Uterus (tissue), 4 donors: Measurements from ENCODE around the gene BTBD18. TPM values are rescaled to one million over a fixed set of nuclear protein-coding genes. Genes with fewer than 3 reads are reported as not detected.
A peak's percentile ranks its signal among the peaks of the same experiment; 100 is the strongest.

Experiments used
- DNase-seq, 2 donors: peaks; one replicate each; pipeline ENCODE4 v3.0.0-alpha.2; 2019 to 2020
- H3K27ac ChIP-seq, 2 donors: fragments of 200-600 bp; sonication (generic); 1 replicate in 1 of 2; 2 replicates in 1 of 2; pipeline ENCODE4 v1.5.1; 2016 to 2018
- H3K27me3 ChIP-seq, 2 donors: fragments of 200-600 bp; sonication (generic); one replicate each; pipeline ENCODE4 v1.5.1; 2018 to 2019; ENCODE audit warnings: control low read depth in 1 of 2
- H3K36me3 ChIP-seq, 2 donors: fragments of 200-600 bp; sonication (generic); one replicate each; pipeline ENCODE4 v1.5.1; 2019; ENCODE audit warnings: control low read depth in 1 of 2
- H3K4me1 ChIP-seq, 2 donors: fragments of 200-600 bp; sonication (generic); one replicate each; pipeline ENCODE4 v1.5.1; 2018 to 2019; ENCODE audit warnings: control low read depth in 1 of 2
- H3K4me3 ChIP-seq, 2 donors: fragments of 200-600 bp; sonication (generic); 1 replicate in 1 of 2; 2 replicates in 1 of 2; pipeline ENCODE4 v1.5.1; 2018 to 2019; ENCODE audit warnings: mild to moderate bottlenecking in 1 of 2
- H3K9me3 ChIP-seq, 2 donors: fragments of 200-600 bp; sonication (generic); one replicate each; pipeline ENCODE4 v1.5.1; 2019; ENCODE audit warnings: control low read depth in 1 of 2
- POLR2A ChIP-seq, 2 donors: fragments of 450-650 bp; IDR thresholded peaks; one replicate each; pipeline ENCODE4 v1.6.1; 2016; ENCODE audit warnings: antibody characterized with exemption in 2 of 2, mild to moderate bottlenecking in 1 of 2, moderate library complexity in 1 of 2
- intact Hi-C: fragments of 100-400 bp; cut with DNase I; formaldehyde crosslinking; loops from one replicate; pipeline ENCODE4 v1.15.1; 2023; ENCODE audit warnings: low total_unique reads
- total RNA-seq, 4 donors: library from RNA; depleted of rRNA in 3 of 4; stranded (reverse); fragments of >200 nt in 3 of 4; gene quantifications; one replicate each; pipeline versions ENCODE4 v1.1.0 to v1.2.4, GENCODE V29; 2014 to 2023
- TF ChIP-seq, protein P1 (sequence below), 4 experiments: fragments of 200-600 bp in 2 of 4; fragments of 450-650 bp in 2 of 4; sonication (generic) in 2 of 4; IDR thresholded peaks; one replicate each; pipeline ENCODE4 v1.5.1; 2016 to 2019; ENCODE audit warnings: antibody characterized with exemption in 4 of 4, mild to moderate bottlenecking in 2 of 4, moderate library complexity in 1 of 4
- donor health status: DM: yes; HTN: yes; CAD: no.

BTBD18 gene
- total RNA-seq, 4 donors from 2014 or later, result not detected

DNA sequence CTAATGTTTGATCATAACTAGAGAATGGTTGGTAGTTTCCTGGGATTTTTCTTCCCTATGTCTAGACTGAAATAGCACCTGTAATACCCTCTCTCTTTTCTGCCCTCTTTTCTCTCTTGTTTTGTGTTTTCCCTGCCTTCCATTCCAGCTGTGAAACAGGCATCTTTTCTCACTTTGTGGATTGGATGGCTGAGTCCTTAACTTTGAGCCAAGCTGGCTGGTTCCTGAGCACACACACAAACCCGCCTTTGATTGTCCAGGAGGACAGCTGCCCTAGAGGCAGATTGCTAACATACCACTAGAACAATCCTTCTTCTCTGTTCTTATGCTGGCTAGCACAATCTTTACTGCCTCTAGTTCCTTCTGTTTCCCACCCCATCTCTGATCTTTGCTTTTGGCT is 27.7 kb upstream of the BTBD18 start:
- intact Hi-C loops, result no loop called here
- Histone ChIP-seq H3K4me1 (peaks cover 30 to 37% of the 10 kb centered on the region in 2 donors), H3K9me3 (no peaks in the 10 kb centered on the region), H3K27ac (peak overlapping the region; percentile 78 to 94), H3K36me3 (no peaks in the 10 kb centered on the region), H3K27me3 (no peaks in the 10 kb centered on the region), H3K4me3 (no peak overlapping the region)
- no peak for DNase-seq
- TF ChIP-seq, protein P1, sequence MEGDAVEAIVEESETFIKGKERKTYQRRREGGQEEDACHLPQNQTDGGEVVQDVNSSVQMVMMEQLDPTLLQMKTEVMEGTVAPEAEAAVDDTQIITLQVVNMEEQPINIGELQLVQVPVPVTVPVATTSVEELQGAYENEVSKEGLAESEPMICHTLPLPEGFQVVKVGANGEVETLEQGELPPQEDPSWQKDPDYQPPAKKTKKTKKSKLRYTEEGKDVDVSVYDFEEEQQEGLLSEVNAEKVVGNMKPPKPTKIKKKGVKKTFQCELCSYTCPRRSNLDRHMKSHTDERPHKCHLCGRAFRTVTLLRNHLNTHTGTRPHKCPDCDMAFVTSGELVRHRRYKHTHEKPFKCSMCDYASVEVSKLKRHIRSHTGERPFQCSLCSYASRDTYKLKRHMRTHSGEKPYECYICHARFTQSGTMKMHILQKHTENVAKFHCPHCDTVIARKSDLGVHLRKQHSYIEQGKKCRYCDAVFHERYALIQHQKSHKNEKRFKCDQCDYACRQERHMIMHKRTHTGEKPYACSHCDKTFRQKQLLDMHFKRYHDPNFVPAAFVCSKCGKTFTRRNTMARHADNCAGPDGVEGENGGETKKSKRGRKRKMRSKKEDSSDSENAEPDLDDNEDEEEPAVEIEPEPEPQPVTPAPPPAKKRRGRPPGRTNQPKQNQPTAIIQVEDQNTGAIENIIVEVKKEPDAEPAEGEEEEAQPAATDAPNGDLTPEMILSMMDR (IDR thresholded peaks at IDR 0.05), result peak in 1 of 4 experiments; percentile 19
- no peak for TF ChIP-seq POLR2A (IDR thresholded peaks at IDR 0.05)

DNA sequence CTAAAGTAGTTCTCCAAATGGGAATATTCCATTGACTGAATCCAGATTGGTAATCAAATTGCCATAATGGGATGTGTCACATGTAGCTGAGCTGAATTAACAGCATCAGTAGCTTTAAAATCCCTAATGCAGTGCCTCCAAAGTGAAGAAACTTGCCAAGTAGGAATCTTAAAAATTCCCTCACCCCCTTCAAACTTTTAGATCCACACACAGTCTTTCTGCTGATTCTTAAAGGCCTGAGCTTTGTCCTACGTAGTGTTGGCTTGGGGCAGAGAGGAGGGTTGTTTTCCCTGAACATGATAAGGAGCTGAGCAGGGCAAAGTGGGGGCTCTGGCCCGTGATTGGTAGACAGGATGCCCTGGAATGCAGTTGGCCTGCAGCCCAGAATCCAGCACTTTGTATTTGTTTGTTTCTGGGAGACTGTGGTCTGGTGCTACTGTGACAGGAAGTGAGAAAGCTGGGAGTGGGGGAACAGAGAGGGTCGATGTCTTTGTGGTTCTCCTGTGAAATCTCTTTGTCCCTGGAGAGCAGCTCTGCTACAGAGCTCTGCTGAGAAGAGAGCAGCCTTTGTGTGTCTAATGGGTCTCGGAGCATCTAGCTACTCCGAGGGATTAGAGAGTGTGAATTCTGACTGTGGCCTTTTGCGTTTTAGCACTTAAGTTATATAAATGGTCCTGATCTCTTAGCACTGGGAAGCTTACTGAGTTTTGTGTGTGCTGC is 26.9 kb upstream of the BTBD18 start:
- H3K4me1 ChIP-seq, result peaks cover 36 to 37% of the 10 kb centered on the region in 2 donors

DNA sequence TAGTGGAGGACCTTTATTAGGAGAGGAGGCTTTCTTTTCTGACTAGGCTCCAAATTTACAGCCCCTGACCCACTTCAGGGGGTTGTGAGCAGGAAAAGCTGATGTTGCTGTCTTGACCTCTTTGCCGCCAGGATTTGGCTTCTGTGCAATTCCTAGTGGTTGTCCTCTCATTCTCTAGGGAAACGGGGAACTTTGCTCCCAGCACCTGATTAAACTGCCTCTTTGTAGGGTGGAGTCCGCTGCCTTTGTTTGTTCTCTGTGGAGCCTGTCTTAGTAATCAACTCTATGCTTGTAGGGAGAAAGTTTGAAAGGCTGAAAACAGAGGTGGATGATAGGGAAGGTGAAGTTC is 26.3 kb upstream of the BTBD18 start:
- TF ChIP-seq, protein P1 (IDR thresholded peaks at IDR 0.05), result no peak
- no peak for TF ChIP-seq POLR2A (IDR thresholded peaks at IDR 0.05)

More for the DNA sequence above, 26.9 kb upstream of the BTBD18 start:
- H3K36me3 ChIP-seq, result no peaks in the 10 kb centered on the region
- no peaks in the 10 kb centered on the region for H3K27me3 ChIP-seq
- peak; percentile 82 to 87 for DNase-seq
- H3K27ac ChIP-seq, result peak overlapping the region; percentile 78 to 94
- H3K9me3 ChIP-seq, result no peaks in the 10 kb centered on the region
- peak overlapping the region in 1 of 2 donors; percentile 21 for H3K4me3 ChIP-seq
- intact Hi-C loops, result no loop called here
- TF ChIP-seq, protein P1 (IDR thresholded peaks at IDR 0.05), result no peak
- TF ChIP-seq POLR2A (IDR thresholded peaks at IDR 0.05), result peak in 1 of 2 donors; percentile 18

DNA sequence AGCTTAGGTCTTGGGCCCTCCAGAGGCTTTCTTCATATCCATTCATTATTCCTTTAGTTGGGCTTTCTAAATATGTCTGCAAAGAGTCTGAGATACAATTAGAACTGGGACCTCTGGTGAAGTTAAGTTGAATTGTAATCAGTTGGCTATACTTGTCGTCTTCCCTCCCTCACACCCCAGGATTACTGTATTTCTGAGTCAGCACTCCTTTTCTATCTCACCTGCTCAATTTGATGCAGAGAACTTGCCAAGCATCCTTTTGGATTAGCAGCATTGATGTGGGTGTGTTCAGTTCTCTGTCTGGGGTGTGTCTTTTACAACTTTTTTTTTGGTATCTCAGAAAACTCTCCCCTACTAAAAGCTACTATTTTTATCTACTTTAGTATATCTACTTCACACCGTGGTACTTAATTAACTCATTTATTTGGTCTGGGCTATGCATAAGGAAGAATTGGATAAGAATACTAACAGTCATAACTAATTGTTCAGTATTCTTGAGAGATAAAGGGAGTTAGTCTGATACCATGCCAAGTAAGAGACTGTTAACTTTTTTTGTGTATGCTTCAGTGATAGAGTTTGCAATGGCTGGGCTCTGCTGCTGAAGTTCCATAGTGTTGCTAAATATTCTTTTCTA is 25.1 kb upstream of the BTBD18 start:
- no peaks in the 10 kb centered on the region for H3K27me3 ChIP-seq
- H3K9me3 ChIP-seq, result no peaks in the 10 kb centered on the region
- no peaks in the 10 kb centered on the region for H3K36me3 ChIP-seq
- peaks cover 36 to 39% of the 10 kb centered on the region in 2 donors for H3K4me1 ChIP-seq
- TF ChIP-seq POLR2A (IDR thresholded peaks at IDR 0.05), result no peak
- TF ChIP-seq, protein P1 (IDR thresholded peaks at IDR 0.05), result no peak
- no peak overlapping the region for H3K4me3 ChIP-seq
- intact Hi-C loops, result no loop called here
- H3K27ac ChIP-seq, result peak overlapping the region; percentile 78 to 94
- DNase-seq, result no peak

More for the DNA sequence above, 26.3 kb upstream of the BTBD18 start:
- Histone ChIP-seq H3K9me3 (no peaks in the 10 kb centered on the region), H3K27ac (peak overlapping the region; percentile 78 to 94), H3K27me3 (no peaks in the 10 kb centered on the region), H3K36me3 (no peaks in the 10 kb centered on the region), H3K4me1 (peaks cover 37% of the 10 kb centered on the region in 2 donors), H3K4me3 (peak overlapping the region in 1 of 2 donors; percentile 21)
- intact Hi-C loops, result no loop called here
- no peak for DNase-seq

DNA sequence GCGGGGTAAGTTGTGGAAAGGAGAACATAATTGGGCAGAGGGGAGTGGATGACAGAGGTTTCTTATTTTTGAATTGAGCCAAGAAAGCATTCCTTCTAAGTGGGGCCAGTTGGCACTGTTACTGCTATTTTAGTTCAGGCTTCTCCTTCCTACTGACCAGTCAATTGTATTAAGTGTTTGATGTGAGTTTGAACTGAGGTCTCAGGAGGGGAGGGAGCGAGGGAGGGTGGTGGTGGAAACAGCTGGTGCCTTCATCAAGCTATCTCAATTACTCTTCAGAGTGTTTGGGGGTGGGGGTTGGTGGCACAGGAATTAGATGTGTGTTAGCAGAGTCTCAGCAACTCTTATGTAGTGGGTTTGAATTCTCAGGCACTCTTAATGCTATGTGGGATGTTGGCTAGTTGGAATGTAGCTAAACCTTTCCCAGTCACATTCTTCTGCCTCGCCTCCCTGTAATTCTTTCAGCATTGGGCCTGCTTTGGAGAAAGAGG is 24.5 kb upstream of the BTBD18 start:
- Histone ChIP-seq H3K9me3 (no peaks in the 10 kb centered on the region), H3K27ac (peak overlapping the region; percentile 78 to 94), H3K27me3 (no peaks in the 10 kb centered on the region), H3K4me1 (peaks cover 30 to 33% of the 10 kb centered on the region in 2 donors), H3K36me3 (no peaks in the 10 kb centered on the region), H3K4me3 (no peak overlapping the region)
- DNase-seq, result no peak
- no peak for TF ChIP-seq POLR2A (IDR thresholded peaks at IDR 0.05)
- TF ChIP-seq, protein P1 (IDR thresholded peaks at IDR 0.05), result no peak
- intact Hi-C loops, result no loop called here
